GM21423 (cell line): ENCODE data around the gene ZFP91.

Experiments
- ATAC-seq: cut with Tn5 transposase; IDR thresholded peaks from one replicate; pipeline ENCODE4 v1.9.1; 2021; ENCODE audit warnings: mild to moderate bottlenecking, moderate library complexity; ENCODE audit not compliant: unreplicated experiment

Gene ZFP91

DNA sequence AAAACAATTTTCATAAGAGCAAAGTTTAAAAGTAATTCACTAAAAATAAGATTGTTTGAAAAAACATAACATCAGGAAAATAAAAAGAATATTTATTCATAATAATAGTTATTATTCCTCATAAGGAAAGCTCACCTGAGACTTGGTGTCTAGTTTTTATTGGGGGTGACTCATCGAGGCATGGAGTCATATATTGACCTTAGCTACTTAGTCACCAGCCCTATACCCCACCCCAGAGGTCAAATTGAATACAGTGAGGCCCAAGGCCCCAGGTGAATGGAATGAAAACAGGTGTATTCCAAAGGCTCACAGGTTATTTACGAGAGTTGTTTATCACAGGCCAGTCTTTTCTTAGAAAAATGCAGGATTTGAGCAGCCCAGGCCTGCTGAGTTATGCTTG, 80.5 kb downstream of the ZFP91 start:
- no peak for ATAC-seq

DNA sequence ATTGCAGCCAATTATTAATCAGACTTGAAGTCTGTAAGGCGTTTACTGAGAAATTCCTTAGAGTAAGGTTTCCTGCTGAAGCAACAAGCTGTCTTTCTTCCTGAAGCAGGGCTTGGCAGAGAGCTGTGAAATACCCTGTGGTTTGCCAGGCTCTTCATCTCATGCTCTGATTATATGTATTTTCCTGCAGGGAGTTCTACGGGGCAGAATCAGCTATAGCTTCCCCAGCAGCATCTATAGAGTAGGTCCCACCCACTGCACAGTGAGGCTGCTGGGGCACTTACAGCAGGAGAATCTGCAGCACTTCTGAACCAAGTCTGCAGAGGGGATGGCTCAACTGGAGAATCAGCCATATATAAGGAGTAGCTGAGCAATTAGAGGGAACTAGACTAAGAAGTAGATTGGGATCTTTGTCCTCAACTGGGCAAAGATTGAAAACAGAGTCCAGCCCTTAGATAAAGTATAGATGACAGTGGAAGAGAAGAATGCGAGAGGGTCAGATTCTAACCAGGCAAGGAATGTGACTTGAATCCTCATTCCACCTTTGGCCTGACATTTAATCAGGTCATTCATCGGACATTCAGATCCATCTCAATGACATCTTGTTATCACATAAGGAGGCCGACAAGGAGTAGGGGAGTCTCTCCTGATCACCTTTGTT, 81.2 kb downstream of the ZFP91 start:
- no peak for ATAC-seq
